HG02973 (cell line): ENCODE results near the gene KCNQ1.

Experiments
- ATAC-seq: cut with Tn5 transposase; IDR thresholded peaks from one replicate; pipeline ENCODE4 v1.9.1; 2021; ENCODE audit warnings: moderate library complexity; ENCODE audit not compliant: unreplicated experiment

The KCNQ1 gene

GRCh38 chr11:2811206-2812091 lies 366.6 kb downstream of the KCNQ1 start:
- no peak for ATAC-seq

GRCh38 chr11:2812371-2812991 lies 367.7 kb downstream of the KCNQ1 start:
- no peak for ATAC-seq

- no peak for ATAC-seq
Observed at GRCh38 chr11:2813141-2813908, 368.5 kb downstream of the KCNQ1 start.

GRCh38 chr11:2813968-2814367 lies 369.2 kb downstream of the KCNQ1 start:
- ATAC-seq = no peak

GRCh38 chr11:2814751-2815150 lies 369.9 kb downstream of the KCNQ1 start:
- no peak for ATAC-seq

GRCh38 chr11:2815762-2816496 lies 371.1 kb downstream of the KCNQ1 start:
- ATAC-seq = no peak

GRCh38 chr11:2816523-2816922 lies 371.7 kb downstream of the KCNQ1 start:
- no peak for ATAC-seq

- ATAC-seq = no peak
Observed at GRCh38 chr11:2816941-2817421, 372.2 kb downstream of the KCNQ1 start.

GRCh38 chr11:2817431-2817830 lies 372.6 kb downstream of the KCNQ1 start:
- ATAC-seq = no peak

GRCh38 chr11:2818021-2818420 lies 373.2 kb downstream of the KCNQ1 start:
- ATAC-seq = no peak

- no peak for ATAC-seq
Observed at GRCh38 chr11:2818503-2818902, 373.7 kb downstream of the KCNQ1 start.

- no peak for ATAC-seq
Observed at GRCh38 chr11:2819316-2819715, 374.5 kb downstream of the KCNQ1 start.

- no peak for ATAC-seq
Observed at GRCh38 chr11:2820976-2821375, 376.2 kb downstream of the KCNQ1 start.

GRCh38 chr11:2821891-2822290 lies 377.1 kb downstream of the KCNQ1 start:
- no peak for ATAC-seq

GRCh38 chr11:2824851-2825250 lies 380.0 kb downstream of the KCNQ1 start:
- no peak for ATAC-seq

GRCh38 chr11:2825261-2825888 lies 380.6 kb downstream of the KCNQ1 start:
- no peak for ATAC-seq

GRCh38 chr11:2825889-2826678 lies 381.3 kb downstream of the KCNQ1 start:
- no peak for ATAC-seq

- ATAC-seq = no peak
Observed at GRCh38 chr11:2826679-2827056, 381.9 kb downstream of the KCNQ1 start.

- no peak for ATAC-seq
Observed at GRCh38 chr11:2827256-2827655, 382.4 kb downstream of the KCNQ1 start.

GRCh38 chr11:2827792-2828191 lies 383.0 kb downstream of the KCNQ1 start:
- ATAC-seq = no peak
